HG03442 (cell line): ENCODE results near the gene EPS8.
"Not testable (repeated sequence)": the region's sequence is repeated elsewhere in the genome, so short reads cannot be mapped to it uniquely, and the experiment has no call there.

ENCODE experiments used
- ATAC-seq: cut with Tn5 transposase; IDR thresholded peaks from one replicate; pipeline ENCODE4 v1.9.1; 2021; ENCODE audit warnings: mild to moderate bottlenecking, moderate library complexity; ENCODE audit not compliant: unreplicated experiment

EPS8 gene

DNA sequence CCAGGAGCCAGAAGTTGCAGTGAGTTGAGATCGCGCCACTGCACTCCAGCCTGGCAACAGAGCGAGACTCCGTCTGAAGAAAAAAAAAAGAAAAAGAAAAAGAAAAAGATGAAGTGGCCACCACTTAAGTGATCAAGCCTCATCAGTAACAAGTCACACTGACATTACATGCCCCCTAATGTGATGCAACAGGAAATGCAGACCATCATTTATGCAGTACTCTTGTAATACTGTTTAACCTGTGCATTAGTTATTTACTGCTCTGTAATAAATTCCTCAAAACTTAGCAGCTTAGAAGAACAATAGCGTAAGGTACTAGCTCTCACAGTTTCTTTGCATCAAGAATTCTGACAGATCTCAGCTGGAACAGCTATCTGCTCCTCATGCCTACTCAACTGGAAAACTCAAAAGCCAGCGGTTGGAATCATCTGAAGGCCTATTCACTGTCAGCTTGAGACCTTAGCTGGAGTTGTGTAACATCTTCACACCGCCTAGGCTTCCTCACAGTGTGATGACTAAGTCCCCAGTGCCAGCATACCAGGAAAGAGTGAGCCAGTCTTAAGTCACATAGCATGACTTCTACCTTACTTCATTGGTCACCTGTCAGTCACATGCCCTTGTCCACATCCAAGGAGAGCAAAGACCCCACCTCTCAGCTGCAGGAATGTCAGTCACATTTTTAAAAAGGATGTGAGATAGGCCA is 31.5 kb downstream of the EPS8 start:
- no peak for ATAC-seq

DNA sequence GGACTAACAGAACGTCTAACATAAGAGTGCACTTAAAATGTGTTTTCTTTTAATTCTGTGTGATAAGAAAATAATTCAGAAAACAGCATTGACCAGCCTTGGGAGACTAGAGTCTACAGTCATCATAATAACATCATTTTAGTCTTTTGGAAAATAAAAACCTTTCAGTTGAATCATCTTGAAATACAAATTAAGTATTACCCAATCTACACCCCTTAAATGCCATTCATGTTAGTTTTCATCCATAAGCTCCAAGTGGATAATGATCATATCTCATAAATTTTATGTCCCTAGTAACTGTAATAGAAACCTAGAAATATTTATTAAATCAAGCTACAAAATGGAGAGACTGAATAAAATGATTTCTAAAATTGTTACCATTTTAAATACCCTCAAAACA is 32.4 kb downstream of the EPS8 start:
- ATAC-seq, result no peak

DNA sequence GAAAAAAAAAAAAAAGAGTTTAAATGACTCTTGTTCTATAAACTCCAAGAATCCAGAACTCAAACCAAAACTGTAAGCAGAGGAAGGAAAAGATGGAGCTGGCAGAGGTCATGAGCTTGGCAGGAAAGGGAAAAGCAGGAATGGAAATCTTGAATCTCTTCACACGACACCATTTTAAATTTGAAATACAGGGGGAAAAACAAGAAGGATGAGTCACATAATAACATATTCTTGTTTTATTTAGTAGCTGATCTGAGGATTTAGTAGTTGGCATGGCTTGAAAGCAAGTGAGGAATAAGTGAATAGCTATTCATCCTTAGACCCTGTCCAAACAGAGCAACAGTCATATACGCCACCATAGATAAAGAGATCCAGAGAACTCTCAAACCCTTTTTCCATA is 35.0 kb downstream of the EPS8 start:
- no peak for ATAC-seq

DNA sequence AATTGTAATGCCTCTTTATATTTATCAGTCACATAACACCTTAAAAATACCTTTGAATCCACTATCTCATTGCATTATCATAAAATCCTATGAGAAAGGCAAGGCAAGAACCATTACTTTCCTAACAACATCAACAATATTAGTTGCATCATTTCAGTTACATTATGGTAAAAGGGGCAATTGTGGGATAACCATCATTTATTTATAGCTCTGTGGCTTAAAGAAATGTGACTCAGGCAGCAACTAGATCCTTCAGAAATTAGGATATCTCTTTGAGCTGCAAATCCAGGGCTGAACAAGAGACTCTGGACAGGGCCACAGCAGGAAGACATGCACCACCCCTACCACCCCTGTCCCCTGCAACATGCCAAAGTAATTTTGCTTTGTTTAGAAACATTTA is 36.4 kb downstream of the EPS8 start:
- no peak for ATAC-seq

DNA sequence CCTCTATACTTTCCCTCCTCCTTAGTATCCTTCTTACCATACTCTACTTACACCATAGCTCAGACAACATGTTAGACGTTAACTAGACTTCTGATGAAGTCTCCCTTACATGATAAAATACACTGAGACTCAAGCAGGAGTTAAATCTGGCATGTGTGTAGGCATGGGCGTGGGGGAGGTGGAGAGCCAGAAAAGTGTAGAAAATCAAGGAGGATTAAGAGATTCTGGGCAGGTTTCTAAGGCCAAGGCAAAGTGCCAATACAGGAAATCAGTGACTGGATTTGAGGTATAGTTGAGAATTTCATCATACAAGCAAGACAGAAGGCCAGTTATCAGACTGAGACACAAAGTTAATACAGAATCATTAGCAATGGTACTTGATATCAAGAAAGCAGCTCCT is 37.4 kb downstream of the EPS8 start:
- ATAC-seq, result no peak

DNA sequence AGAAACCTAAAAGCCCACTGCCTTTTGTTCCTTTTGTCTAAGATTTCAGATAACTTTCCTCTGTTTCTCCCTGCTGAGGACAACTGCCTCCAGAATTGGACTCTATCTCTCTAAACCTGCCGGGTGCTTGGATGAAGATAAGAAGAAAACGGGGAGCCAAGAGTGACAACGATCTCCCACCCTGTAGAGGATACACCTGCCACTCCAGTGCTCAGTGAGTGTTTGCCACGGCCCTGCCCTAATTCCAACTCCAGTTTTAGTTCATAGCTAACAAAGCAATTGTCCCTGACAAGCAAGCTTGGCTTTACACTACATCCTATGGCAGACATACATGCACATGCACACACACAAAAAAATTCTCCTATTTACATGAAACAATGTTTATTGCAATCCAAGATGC is 39.3 kb downstream of the EPS8 start:
- no peak for ATAC-seq

DNA sequence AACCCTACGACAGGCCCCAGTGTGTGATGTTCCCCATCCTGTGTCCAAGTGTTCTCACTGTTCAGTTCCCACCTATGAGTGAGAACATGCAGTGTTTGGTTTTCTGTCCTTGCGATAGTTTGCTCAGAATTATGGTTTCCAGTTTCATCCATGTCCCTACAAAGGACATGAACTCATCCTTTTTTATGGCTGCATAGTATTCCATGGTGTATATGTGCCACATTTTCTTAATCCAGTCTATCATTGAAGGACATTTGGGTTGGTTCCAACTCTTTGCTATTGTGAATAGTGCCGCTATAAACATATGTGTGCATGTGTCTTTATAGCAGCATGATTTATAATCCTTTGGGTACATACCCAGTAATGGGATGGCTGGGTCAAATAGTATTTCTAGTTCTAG is 47.3 kb downstream of the EPS8 start:
- not testable (repeated sequence) for ATAC-seq

DNA sequence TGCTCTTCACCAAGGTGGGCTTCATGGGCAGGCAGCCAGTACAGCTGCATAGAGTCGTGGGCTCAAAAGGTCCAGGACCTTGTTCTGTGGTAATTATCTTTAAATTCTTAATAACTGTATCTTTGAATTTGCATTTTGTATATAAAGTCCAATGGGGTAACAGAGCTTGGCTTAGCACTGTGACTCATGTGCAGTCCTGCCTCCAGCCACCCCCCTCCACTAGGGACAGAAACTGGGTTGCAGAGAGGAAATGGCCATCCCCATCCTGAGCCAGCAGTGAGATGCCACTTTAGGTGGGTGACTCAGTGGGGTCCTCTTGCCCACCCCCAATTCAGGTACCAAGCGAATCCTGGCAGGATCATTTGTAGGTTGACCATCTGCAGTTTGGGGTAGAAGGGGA is 48.1 kb downstream of the EPS8 start:
- no peak for ATAC-seq

DNA sequence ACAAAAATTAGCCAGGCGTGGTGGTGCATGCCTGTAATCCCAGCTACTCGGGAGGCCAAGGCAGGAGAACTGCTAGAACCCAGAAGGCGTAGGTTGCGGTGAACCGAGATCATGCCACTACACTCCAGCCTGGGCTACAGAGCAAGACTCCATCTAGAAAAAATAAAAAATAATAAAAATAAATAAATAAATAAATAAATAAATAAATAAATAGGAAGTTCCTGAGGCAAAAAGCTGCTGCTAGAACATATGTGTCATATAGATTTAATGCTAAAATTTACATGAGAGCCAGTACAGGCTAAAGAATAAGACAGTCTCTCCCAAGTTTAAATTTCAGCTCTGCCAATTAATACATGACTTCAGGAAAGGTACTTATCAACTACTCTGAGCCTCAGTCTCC is 48.8 kb downstream of the EPS8 start:
- ATAC-seq, result not testable (repeated sequence)

DNA sequence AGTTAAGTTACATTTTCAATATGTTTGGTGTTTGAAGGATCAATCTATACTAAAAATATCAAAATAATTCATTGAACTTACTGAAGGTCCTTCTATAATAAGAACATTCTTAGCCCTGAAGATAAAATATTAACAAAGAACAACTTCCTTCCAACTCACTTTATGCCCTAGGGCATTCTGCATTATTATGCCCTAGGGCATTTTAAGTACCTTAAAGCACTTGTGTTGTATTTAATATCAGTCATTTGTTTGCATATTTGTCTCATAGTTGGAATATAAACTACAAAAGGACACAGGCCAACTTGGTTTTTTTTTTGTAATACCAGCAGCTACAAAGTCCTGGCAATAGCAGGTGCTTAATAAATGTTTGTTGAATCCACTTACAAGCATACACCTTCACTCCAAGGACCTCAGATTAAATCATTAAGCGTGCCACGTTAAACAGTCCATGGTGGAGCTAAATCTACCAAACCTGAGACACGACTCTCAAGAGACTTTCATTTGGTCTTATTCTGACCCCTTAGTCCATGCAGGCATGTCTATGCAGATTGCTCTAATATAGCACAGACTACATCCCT is 50.7 kb downstream of the EPS8 start:
- no peak for ATAC-seq

DNA sequence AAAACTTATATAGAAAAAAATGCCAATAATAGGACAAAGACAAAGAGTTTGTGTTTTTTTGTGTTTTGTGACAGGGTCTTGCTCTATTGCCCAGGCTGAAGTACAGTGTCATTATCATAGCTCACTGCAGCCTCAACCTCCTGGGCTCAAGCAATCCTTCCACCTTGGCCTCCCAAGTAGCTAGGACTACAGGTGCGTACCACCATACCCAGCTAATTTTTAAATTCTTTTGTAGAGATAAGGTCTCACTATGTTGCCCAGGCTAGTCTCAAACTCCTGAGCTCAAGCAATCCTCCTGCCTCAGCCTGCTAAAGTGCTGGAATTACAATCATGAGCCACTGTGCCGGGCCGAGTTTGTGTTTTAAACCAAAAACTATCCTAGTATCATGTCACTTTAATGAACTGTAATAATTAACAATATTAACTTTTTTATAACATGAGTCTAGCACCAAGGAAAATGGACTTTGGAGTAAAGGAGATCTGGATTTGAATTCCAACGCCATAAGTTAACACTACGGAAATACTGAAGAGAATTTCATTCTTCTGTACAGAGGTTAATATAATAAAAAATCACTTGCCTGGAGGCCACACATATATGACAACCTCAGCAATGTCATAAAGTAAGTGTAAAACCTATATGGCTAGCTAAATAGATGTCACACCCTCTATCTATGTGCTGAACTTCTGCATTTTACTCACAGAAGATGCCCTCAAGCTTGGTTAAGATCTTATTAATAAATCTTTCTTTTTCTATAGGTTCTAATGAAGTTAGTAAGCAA is 53.2 kb downstream of the EPS8 start:
- ATAC-seq, result no peak

DNA sequence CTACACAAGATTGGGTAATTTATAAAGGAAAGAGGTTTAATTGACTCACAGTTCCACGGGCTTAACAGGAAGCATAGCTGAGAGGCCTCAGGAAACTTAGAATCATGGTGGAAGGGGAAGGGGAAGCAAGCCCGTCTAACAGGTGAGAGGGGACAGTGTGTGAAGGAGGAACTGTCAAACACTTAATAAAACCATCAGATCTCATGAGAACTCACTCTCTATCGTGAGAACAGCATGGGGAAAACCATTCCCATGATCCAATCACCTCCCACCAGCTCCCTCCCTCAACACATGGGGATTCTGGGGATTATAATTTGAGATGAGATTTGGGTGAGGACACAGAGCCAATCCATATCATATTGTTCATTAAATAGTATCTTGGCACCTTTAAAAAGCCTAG is 56.1 kb downstream of the EPS8 start:
- no peak for ATAC-seq

DNA sequence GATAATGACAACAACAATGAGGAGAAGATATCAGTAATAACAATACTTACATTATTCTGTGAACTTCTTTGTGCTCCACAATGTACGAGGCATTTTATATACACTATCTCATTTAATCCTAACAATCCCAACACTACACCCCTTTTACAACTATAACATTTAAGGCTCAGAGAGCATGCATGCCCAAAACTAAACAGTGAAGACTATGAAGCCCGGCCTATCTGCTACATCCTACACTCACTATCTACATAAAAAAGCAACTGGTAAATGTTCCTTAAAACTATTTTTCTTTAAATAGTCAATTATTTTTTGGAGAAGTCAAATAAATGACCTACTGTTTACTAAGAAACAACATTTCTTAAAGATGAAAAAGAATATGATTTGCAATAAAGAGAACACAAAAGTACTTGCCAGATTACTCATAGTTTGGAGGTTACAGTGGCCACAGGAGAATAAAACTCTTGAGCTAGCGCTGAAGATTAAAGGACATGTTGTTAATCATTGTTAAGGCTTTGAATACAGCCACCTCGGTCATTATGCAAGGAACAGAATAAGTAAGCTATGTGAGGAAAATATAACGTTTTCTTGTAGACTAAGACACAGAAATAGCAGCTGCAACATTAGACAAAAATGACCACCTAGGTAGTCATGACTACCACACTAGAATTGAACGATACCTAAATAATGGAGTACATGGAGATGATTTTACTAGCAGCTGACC is 56.7 kb downstream of the EPS8 start:
- peak; percentile 54 for ATAC-seq

DNA sequence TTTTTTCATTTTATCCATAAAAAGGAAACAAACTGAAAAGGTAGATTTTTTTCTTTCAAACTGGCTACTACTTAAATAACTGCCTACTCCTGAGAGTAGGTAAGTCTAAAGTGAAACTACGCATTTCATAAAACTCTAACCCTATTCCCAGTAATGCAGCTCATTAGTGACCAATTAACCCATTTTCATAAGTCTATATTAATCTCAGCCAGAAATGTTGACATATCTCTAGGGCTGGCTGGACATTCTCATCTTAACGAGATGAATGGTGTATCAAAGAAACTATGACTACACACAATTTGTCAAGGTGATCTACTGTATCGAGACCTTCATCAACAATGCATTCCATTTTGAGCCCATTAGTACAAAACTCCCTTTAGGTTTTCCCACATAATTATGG is 57.2 kb downstream of the EPS8 start:
- no peak for ATAC-seq

DNA sequence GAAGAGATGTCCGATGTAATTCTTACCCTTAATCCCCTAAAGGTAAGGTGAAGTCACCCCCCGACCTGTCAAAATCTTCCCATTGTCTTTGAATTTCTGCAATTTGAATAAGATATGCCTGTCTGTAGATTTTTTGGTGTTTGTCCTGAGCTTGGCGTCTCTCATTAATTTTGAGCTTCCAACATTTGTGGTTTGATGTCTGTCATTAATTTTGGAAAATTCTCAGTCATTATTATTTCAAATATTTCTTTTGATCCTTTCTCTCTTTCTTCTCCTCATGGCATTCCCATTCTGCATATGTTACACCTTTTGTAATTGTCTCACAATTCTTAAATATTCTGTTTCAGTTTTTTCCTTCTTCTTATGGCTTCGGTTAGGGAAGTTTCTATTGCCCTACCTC is 60.1 kb downstream of the EPS8 start:
- ATAC-seq, result no peak

DNA sequence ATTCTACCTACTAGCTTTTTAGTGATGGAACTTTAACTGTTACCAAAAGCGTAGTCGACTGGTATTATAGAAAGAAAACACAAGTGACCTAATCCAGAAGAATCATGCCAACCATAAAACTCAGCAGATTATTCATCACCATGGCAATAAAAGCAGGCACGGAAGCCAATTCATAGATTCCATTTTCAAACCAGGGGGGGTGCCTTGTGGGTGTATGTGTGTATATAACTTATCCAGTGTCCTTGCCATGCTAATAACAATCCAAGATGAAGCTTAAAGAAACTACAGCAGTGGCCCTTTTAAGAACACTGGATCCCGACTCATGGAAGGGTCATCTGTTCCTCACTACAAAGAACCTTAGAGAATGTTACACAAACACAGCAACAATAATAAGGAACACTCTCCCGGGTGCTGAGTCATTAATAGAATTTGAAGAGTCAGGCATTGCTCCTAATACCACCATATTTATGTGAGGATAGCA is 61.0 kb downstream of the EPS8 start:
- no peak for ATAC-seq

DNA sequence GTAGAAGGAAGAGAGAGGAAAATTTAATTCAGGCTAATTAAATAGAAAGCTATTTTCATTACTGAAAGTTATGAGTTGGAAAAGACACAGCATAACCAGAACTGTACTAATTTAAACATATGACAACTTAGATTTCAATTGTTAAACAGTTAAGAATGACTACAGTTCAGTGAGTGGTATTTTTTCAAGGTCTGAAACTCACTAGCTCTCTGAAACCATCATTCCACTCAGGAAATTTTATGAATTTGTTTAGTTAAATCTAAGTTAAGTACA is 62.4 kb downstream of the EPS8 start:
- no peak for ATAC-seq

DNA sequence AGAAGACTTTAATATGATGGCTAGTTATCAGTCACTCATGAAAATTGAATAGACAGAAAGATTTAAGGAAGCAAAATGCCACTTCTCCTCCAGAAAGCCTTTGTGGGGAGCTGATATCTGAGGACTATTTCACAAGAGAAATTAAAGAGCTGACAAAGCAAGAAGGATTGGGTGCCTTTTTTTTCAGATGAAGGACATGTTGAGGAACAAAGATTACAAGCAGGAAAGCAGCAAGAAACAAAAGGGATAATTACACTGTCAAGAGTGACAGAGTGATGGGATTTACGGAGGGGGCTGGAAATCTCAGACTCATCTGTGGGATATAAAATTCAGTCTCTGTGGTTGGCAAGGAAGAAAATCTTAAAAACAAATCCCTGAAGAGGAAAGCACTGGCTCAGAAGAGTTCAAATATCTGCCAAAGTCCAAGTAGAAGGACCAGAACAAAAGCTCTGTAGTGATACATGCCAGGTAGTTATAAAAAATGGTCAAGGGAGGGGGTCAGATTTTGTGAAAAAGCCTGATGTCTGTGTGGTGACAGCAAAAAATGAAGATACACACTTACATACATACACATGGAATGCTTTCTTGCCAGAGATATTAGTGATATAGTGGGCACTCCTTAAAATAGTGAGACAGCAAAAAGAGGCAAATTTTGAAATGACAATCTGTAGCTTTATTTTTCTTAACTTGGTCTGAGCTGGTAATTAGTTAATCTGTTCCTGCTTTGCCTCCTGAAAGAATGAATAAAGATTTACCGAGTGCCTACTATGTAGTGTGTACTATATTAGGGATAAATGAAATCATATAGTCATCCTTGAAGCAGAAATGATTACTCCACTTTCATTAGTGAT is 62.9 kb downstream of the EPS8 start:
- ATAC-seq, result no peak

DNA sequence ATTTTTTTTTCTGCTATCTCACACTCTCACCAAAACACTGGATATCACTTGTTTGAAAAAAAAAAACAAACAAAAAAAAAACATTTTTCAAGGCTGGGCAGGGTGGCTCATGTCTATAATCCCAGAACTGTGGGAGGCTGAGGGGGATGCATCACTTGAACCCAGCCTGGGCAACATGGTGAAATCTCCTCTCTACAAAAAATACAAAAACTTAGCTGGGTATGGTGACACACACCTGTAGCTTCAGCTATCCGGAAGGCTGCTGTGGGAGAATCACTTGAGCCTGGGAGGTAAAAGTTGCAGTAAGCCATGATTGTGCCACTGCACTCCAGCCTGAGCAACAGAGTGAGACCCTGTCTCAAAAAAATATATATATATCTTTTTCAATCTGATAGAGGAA is 66.2 kb downstream of the EPS8 start:
- no peak for ATAC-seq

DNA sequence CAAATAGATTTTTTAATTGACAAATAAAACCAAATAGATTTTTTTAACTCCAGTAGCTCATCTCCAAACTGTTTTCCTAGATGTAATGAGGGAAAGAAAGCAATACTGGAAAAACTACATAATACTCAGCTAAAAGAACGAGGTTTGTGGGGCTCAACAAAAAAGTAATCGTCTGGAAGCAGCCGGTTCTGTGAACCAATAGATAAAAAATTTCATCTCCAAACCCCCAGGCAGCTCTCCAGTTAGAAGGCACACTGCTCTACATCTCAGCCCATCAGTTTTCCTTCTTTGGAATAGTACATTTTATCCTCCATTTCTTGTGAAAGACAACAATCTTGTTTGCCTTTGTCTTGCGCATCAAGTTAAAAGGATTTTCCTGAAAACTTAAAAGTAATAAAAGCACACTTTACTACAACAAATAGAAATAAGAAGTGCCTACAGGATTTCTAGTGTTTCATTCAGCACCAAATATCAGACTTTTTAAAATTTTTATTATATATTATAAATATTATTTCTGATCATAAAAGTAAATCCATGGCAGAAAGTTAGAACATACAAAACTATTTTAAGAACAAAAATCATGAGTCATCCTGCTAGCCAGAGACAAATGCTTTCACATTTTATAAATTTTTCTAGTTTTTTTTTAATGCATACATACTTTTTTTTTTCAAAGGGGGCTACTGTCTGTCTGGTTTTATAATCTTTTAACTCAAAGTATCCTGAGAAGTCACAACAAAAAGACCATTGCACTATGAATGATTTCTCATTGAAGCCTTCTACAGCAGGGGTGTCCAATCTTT is 67.7 kb downstream of the EPS8 start:
- no peak for ATAC-seq
